ENCODE results near the gene ARMH2. TPM values are rescaled to one million over a fixed set of nuclear protein-coding genes. Genes with fewer than 3 reads are reported as not detected.

The ARMH2 gene
- total RNA-seq, 1 experiment from 2014 or later, result not detected

GRCh38 chr6:24821860-24822444, 23.2 kb upstream of the ARMH2 start:
- DNase-seq (ENCODE audit: low spot score), result no peak

GRCh38 chr6:24818346-24818745, 19.6 kb upstream of the ARMH2 start:
- no peak for DNase-seq (ENCODE audit: low spot score)

- DNase-seq (ENCODE audit: low spot score), result no peak
Measured at GRCh38 chr6:24809728-24810127, 11.0 kb upstream of the ARMH2 start.

GRCh38 chr6:24807584-24807983, 8.9 kb upstream of the ARMH2 start:
- no peak for DNase-seq (ENCODE audit: low spot score)

- no peak for DNase-seq (ENCODE audit: low spot score)
Measured at GRCh38 chr6:24802271-24803059, 3.7 kb upstream of the ARMH2 start.

- DNase-seq (ENCODE audit: low spot score), result no peak
Measured at GRCh38 chr6:24799541-24799915, 811 bp upstream of the ARMH2 start.

- no peak for DNase-seq (ENCODE audit: low spot score)
Measured at GRCh38 chr6:24797596-24798216, 1.0 kb downstream of the ARMH2 start.

- DNase-seq (ENCODE audit: low spot score), result no peak
Measured at GRCh38 chr6:24796616-24797290, 2.0 kb downstream of the ARMH2 start.

GRCh38 chr6:24795106-24795505, 3.6 kb downstream of the ARMH2 start:
- DNase-seq (ENCODE audit: low spot score), result no peak

GRCh38 chr6:24788031-24788665, 10.6 kb downstream of the ARMH2 start:
- DNase-seq (ENCODE audit: low spot score), result no peak

GRCh38 chr6:24780206-24780605, 18.5 kb downstream of the ARMH2 start:
- no peak for DNase-seq (ENCODE audit: low spot score)

- peak; percentile 56 for DNase-seq (ENCODE audit: low spot score)
Measured at GRCh38 chr6:24779416-24780016, 19.2 kb downstream of the ARMH2 start.

GRCh38 chr6:24778878-24779277, 19.8 kb downstream of the ARMH2 start:
- DNase-seq (ENCODE audit: low spot score), result no peak

- no peak for DNase-seq (ENCODE audit: low spot score)
Measured at GRCh38 chr6:24778121-24778520, 20.6 kb downstream of the ARMH2 start.

- no peak for DNase-seq (ENCODE audit: low spot score)
Measured at GRCh38 chr6:24777227-24777626, 21.5 kb downstream of the ARMH2 start.

- DNase-seq (ENCODE audit: low spot score), result no peak
Measured at GRCh38 chr6:24775520-24776058, 23.1 kb downstream of the ARMH2 start.

GRCh38 chr6:24774696-24775519, 23.8 kb downstream of the ARMH2 start, which contains the start of gene GMNN:
Gene GMNN, plus strand, starts transcription at chr6:24774937. Its CDS starts 2,310 bp downstream, at chr6:24777247.
- DNase-seq (ENCODE audit: low spot score), result peak; percentile 97

GRCh38 chr6:24768361-24768760, 30.4 kb downstream of the ARMH2 start:
- no peak for DNase-seq (ENCODE audit: low spot score)

- DNase-seq (ENCODE audit: low spot score), result peak; percentile 54
Measured at GRCh38 chr6:24766680-24767462, 31.8 kb downstream of the ARMH2 start.

Data from HT-29 (cell line).